GM12878 (cell line): Measurements from ENCODE around the gene CIRBP. TPM values are rescaled to one million over a fixed set of nuclear protein-coding genes. Genes with fewer than 3 reads are reported as not detected.

Experiments used
- GABPA ChIP-seq: IDR thresholded peaks from 2 replicates; pipeline ENCODE4 v1.6.1; 2014; ENCODE audit warnings: antibody characterized with exemption, low read depth, mild to moderate bottlenecking, inconsistent platforms
- LARP7 ChIP-seq: fragments of 450-650 bp; IDR thresholded peaks from 2 replicates; pipeline ENCODE4 v1.6.1; 2017; ENCODE audit warnings: mild to moderate bottlenecking
- MEF2A ChIP-seq: IDR thresholded peaks from 2 replicates; pipeline ENCODE4 v1.6.1; 2011; ENCODE audit warnings: low read depth, mild to moderate bottlenecking, low read length, moderate library complexity; ENCODE audit not compliant: insufficient read depth
- MTA2 ChIP-seq: fragments of 450-650 bp; IDR thresholded peaks from 2 replicates; pipeline ENCODE4 v1.6.1; 2016; ENCODE audit warnings: low read depth, mild to moderate bottlenecking, moderate library complexity
- MXI1 ChIP-seq: fragments of 150-350 bp; IDR thresholded peaks from 2 replicates; pipeline ENCODE4 v1.6.1; 2011; ENCODE audit warnings: low read depth, mild to moderate bottlenecking, inconsistent platforms, low read length, improper control_type of control experiment
- NR2C1 ChIP-seq: fragments of 450-650 bp; IDR thresholded peaks from 2 replicates; pipeline ENCODE4 v1.6.1; 2017; ENCODE audit warnings: antibody characterized with exemption, mild to moderate bottlenecking, moderate library complexity
- NRF1 ChIP-seq: conservative IDR thresholded peaks from 2 replicates; pipeline ENCODE4 v1.6.1; 2011; ENCODE audit warnings: mild to moderate bottlenecking, low read depth, low read length, improper control_type of control experiment
- PAX5 ChIP-seq: IDR thresholded peaks from 2 replicates; pipeline ENCODE4 v1.6.1; 2011; ENCODE audit warnings: low read depth, low read length, borderline replicate concordance
- SIX5 ChIP-seq: IDR thresholded peaks from 2 replicates; pipeline ENCODE4 v1.6.1; 2011; ENCODE audit warnings: mild to moderate bottlenecking, low read depth, low read length, moderate library complexity; ENCODE audit not compliant: severe bottlenecking
- YBX1 ChIP-seq: fragments of 450-650 bp; IDR thresholded peaks from 2 replicates; pipeline ENCODE4 v1.6.1; 2016; ENCODE audit warnings: antibody characterized with exemption
- ZBED1 ChIP-seq: IDR thresholded peaks from 2 replicates; pipeline ENCODE4 v1.6.1; 2016; ENCODE audit warnings: borderline replicate concordance
- polyA plus RNA-seq, 11 experiments: library from polyadenylated mRNA; depleted of rRNA in 4 of 11; unstranded in 6 of 11; stranded (reverse) in 5 of 11; fragments of >200 nt; fragmentation: Nextera tagmentation in 4 of 11; fragmentation: Illumina TruSeq in 1 of 11; extraction: Ambion mirVana in 4 of 11; extraction: Trizol in 1 of 11; gene quantifications; 1 replicate in 1 of 11; 2 replicates in 10 of 11; pipeline versions ENCODE4 v1.2.1 to v1.2.3, GENCODE V29; 2011 to 2016; ENCODE audit warnings: inconsistent platforms in 2 of 11, missing spikeins in 2 of 11, low read depth in 1 of 11
- total RNA-seq, 4 experiments: library from RNA; depleted of rRNA in 3 of 4; stranded (reverse); fragments of >200 nt in 3 of 4; fragmentation: Illumina TruSeq in 1 of 4; extraction: Trizol in 1 of 4; gene quantifications; 2 replicates each; pipeline versions ENCODE4 v1.2.1 to v1.2.3, GENCODE V29; 2013 to 2021
- TF ChIP-seq, protein P1 (sequence below): fragments of 450-650 bp; IDR thresholded peaks from 2 replicates; pipeline ENCODE4 v1.6.1; 2016; ENCODE audit warnings: mild to moderate bottlenecking
- TF ChIP-seq, protein P2 (sequence below): fragments of 450-650 bp; conservative IDR thresholded peaks from 2 replicates; pipeline ENCODE4 v1.6.1; 2017; ENCODE audit warnings: mild to moderate bottlenecking, moderate library complexity
- TF ChIP-seq, protein P3 (sequence below): fragments of 450-650 bp; IDR thresholded peaks from 2 replicates; pipeline ENCODE4 v1.6.1; 2014; ENCODE audit warnings: mild to moderate bottlenecking
- TF ChIP-seq, protein P4 (sequence below): IDR thresholded peaks from 2 replicates; pipeline ENCODE4 v1.6.1; 2011; ENCODE audit warnings: mild to moderate bottlenecking, low read depth, low read length, moderate library complexity; ENCODE audit not compliant: insufficient replicate concordance
- TF ChIP-seq, protein P5 (sequence below): IDR thresholded peaks from 2 replicates; pipeline ENCODE4 v1.6.1; 2012; ENCODE audit warnings: low read depth, low read length, improper control_type of control experiment

The CIRBP gene
- total and polyA plus RNA-seq, 10 of the 15 experiments (the other 5 are each of a cell fraction or from before 2014, with no cell fraction given): 27.6 to 335 (median 229) TPM

DNA sequence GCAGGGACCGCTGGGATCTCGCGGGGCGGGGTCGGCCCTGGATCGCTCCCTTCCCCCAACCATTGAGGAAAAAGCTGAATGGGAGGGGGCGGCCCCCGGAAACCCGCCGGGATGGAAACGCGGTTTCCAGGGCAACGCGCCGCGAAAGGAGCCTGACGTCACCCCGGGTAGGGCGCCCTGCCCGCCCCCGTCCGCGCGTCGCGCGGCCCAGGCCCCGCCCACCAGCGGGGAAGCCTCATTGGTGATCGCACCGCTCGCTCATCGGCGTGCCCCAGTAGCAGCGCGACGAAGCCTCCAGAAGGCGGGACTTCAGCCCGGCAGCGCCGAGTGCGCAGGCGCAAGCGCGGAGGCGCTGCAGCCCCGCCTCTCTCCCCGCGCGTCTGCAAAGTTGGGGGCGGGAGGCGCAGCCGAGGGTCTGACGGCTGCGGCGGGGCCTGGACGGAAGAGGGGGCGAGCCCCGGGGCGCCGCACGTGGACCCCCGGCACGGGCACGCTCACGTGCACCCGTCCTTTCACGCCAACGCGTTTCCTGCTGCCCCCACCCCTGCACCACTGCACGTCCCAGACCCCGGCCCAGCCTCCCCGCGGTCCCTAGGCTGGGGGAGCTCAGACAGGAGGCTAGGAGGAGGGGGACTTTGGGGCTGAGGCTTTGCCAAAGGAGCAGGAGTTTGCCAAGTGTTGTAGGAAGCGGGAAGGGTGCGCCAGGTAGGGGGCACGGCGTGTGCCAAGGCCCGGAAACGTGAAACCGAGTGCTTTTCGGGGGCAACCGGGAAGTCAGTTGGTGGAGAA lies 8.2 kb upstream of the CIRBP start (continued):
- 0 out of 2 replicates have a peak, but pooled peaks have one; percentile 4 for TF ChIP-seq MEF2A
- no peak; the same call in 1 of the 2 replicates for TF ChIP-seq ZBED1
- TF ChIP-seq, protein P1, sequence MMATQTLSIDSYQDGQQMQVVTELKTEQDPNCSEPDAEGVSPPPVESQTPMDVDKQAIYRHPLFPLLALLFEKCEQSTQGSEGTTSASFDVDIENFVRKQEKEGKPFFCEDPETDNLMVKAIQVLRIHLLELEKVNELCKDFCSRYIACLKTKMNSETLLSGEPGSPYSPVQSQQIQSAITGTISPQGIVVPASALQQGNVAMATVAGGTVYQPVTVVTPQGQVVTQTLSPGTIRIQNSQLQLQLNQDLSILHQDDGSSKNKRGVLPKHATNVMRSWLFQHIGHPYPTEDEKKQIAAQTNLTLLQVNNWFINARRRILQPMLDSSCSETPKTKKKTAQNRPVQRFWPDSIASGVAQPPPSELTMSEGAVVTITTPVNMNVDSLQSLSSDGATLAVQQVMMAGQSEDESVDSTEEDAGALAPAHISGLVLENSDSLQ: peak; percentile 99
- no peak for TF ChIP-seq NR2C1
- TF ChIP-seq YBX1: no peak
- TF ChIP-seq SIX5: peak; percentile 5
- TF ChIP-seq PAX5: no peak
- TF ChIP-seq, protein P2, sequence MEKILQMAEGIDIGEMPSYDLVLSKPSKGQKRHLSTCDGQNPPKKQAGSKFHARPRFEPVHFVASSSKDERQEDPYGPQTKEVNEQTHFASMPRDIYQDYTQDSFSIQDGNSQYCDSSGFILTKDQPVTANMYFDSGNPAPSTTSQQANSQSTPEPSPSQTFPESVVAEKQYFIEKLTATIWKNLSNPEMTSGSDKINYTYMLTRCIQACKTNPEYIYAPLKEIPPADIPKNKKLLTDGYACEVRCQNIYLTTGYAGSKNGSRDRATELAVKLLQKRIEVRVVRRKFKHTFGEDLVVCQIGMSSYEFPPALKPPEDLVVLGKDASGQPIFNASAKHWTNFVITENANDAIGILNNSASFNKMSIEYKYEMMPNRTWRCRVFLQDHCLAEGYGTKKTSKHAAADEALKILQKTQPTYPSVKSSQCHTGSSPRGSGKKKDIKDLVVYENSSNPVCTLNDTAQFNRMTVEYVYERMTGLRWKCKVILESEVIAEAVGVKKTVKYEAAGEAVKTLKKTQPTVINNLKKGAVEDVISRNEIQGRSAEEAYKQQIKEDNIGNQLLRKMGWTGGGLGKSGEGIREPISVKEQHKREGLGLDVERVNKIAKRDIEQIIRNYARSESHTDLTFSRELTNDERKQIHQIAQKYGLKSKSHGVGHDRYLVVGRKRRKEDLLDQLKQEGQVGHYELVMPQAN: peak; percentile 62; the same call in 1 of the 2 replicates
- TF ChIP-seq, protein P3, sequence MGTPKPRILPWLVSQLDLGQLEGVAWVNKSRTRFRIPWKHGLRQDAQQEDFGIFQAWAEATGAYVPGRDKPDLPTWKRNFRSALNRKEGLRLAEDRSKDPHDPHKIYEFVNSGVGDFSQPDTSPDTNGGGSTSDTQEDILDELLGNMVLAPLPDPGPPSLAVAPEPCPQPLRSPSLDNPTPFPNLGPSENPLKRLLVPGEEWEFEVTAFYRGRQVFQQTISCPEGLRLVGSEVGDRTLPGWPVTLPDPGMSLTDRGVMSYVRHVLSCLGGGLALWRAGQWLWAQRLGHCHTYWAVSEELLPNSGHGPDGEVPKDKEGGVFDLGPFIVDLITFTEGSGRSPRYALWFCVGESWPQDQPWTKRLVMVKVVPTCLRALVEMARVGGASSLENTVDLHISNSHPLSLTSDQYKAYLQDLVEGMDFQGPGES: peak; percentile 82
- TF ChIP-seq, protein P4, sequence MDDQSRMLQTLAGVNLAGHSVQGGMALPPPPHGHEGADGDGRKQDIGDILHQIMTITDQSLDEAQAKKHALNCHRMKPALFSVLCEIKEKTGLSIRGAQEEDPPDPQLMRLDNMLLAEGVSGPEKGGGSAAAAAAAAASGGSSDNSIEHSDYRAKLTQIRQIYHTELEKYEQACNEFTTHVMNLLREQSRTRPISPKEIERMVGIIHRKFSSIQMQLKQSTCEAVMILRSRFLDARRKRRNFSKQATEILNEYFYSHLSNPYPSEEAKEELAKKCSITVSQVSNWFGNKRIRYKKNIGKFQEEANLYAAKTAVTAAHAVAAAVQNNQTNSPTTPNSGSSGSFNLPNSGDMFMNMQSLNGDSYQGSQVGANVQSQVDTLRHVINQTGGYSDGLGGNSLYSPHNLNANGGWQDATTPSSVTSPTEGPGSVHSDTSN: peak; percentile 98
- no peak for TF ChIP-seq MTA2
- TF ChIP-seq GABPA: no peak
- peak; percentile 63; the same call in 1 of the 2 replicates for TF ChIP-seq LARP7
- TF ChIP-seq NRF1: peak; percentile 76
- TF ChIP-seq MXI1: peak; percentile 46; the same call in 1 of the 2 replicates
- TF ChIP-seq, protein P5, sequence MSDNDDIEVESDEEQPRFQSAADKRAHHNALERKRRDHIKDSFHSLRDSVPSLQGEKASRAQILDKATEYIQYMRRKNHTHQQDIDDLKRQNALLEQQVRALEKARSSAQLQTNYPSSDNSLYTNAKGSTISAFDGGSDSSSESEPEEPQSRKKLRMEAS: peak; percentile 59; the same call in 1 of the 2 replicates
